ENCODE results near the gene WFS1.

Gene WFS1

DNA sequence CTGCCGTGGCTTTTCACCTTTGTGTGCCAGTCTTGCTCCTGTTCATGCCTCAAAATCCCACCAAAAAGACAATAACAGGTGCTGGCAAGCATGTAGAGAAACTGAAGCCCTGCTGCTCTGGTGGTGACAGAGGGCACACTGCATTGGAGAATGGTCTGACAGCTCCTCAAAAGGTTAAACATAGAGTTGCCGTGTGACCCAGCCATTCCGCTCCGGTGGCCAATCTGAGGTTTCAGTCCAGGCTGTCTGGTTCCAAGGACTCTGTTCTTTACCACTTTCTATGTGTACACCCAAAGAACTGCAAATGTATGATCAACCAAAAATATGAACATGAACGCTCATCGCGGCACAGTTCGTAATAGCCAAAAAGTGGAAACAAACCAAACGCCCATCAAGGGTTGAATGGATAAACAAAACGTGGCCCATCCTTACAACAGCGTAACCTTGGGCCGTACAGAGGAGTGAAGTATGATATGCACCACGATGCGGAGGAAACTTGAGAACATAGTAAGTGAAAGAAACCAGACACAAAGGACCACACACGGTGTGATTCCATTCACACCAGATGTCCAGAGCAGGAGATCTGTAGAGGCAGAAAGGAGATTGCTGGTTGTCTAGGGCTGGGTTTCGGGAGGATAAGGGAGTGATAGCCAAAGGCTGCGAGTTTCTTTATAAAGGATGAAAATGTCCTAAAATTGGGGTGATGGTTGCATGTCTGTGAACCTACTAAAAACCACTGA lies 33.6 kb upstream of the WFS1 start:
- DNase-seq, result no peak

DNA sequence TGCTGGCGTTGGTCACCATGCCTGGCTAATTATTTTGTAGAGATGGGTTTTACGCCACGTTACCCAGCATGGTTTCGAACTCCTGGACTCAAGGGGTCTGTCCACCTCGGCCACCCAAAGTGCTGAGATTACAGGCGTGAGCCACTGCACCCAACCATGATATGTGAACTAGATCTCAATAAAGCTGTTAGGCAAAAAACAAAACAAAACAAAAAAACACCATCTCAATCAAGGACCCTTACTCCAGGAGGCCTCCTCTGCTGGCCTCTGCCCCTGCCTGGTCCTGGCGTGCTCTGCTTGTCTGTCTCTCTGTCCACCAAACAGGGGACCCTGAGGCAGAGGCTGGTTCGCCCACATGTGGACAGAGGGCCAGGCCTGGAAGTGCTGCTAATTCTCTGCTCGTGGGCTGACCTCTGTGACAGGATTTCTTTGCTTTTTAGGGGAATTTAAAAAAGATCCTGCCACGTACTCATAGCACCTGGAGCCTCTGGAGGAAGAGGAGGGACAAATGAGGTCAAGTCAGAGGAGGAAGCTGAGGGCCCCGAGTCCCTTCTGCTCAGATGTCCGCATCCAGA lies 32.7 kb upstream of the WFS1 start:
- DNase-seq, result no peak

DNA sequence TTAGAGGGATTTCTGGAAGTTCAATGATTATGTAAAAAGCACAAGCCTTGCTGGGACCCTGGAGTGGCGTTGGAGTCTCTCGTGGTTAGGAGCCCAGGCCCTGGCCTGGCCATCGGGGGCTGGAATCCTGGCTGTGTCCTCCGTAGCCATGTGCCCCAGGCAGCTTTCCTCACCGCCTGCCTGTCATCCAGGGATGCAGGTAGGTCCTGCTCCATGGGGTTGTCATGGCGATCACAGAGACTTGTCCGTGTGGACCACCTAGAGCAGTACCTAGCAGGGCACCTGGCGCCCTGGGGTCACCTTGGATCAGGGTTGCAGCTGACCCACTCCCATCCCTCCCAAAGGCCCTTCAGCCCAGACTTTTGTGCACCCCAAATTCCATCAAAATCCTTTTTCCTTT lies 30.2 kb upstream of the WFS1 start:
- no peak for DNase-seq

DNA sequence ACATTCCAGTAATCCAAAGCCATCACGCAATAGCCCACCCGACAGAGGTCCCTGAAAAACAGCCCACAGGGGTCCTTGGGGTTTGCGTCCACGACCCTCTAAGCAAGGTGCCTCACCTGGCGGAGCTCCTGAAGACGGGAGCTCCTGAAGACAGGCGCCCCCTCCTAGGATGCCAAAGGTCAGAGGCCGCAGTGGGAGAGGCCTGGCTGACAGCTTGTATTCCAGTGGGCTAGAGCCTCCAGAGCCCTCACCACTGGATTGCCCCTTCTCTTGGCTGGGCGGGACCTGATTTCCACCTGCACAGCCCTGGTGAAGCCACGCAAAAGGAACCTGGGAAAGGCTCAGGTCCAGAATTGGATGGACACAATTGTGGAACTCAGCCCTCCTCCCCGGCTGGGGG lies 29.7 kb upstream of the WFS1 start:
- no peak for DNase-seq

DNA sequence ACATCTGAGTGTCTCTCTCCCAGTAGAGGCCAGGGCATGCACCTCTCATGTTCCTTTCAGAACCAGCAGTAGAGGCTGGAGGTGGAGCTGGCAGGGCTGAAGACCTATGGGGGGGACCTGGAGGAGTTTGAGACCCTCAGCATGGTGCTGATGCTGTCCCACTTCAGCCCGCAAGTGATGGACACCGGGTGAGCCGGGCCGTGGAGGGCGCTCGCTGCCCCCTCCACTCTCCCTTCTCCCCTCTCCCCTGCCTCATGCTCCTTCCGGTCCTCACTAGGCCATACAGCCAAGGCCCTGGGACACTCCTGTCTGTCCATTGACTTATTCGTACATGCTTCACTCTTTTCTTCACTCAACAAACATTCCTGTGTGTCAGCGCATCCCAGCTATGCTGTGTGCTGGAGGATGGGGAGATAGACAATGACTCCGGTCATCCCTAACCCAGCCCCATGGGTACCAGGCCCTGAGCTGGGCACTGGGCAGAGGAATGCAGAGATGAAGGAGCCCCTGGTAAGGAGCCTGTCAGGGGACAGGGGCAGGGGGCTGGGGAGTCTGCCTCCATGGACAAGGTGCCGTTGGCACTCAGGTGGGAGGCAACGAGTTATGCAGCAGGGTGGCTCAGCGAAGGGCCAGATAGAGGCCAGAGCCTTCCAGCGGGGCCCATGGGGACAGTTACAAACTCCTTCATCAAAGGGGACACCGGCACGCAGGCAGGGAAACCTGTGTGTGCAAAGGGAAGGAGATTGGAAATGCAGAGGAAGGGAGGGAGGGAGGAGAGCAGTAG lies 28.4 kb upstream of the WFS1 start:
- no peak for DNase-seq

DNA sequence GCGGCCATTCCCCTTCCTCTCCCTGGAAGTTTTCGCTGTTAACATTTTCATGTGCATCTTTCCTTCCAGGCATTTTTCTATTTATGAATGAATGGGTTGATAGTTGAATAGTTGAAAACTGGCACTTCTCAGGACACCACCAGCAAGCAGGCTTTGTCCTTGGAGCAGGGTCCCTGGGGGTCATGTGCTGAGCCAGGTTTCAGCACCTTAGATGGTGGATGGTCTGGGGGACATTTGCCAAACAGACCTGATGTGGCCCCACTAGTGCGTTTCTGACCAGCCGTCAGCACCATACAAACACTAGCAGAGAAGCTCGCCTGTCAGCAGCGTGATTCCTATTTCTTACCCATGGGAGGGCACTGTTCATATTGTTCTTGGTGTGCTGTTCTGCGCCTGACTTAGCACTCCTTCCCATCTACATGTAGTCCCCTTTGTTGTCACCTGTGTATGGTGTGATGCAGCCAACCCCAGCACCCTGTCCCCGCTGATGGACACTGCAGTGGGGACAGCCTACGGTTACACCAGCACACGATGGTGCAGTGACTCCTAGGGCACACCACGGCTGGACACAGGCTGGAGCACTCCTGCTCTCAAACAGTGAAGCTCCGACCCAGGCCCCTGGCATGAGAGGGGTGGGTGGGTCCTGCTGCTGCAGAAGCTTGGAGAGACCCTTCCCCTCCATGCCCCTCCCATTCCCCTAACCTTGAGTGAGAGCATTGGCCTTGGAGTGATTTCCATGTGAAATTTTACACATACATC lies 27.2 kb upstream of the WFS1 start:
- no peak for DNase-seq

DNA sequence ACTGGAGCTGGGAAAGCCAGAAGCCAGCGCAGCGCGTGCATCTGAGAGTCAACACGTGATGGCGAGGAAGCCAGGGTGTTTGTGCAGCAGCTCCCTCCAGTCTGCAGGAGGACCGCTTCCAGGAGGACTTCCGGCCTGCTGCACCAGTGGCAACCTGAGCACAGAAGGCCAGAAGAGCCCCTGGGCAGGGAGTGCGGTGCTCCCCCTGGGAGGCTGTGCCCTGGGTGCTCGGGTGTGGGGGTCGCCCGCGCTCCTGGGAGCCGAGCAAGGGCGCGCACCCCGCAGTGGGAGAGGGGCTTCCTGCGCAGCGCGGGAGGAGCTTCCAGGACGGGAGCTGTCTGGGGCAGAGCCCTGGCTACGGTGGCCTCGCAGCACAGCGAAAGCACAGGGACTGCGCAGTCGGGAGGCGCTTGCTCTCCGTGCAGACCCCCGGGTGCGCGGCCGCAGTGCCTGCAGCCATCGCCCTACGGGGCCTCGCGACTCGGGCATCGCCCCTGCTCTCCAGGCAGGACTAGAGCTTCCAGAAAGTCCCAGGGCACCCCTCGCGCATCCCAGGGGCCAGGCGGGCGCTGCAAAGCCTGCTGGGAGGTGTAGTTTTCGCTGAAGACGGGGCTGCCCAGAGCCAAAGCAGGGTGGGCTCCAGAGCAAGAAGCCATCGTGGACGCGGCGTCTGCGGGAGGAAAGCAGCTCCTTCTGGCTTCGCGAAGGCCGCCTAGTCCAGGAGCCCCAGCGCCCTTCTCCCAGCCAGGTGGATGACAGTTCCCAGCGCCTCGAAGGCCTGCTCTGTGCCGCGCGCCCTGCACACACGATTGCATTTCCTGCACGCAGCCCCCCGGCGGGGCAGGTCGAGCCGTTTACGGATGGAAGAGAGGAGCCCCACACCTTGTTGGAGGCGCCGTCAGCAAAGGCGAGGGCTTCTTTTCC lies 24.1 kb upstream of the WFS1 start:
- DNase-seq, result no peak

DNA sequence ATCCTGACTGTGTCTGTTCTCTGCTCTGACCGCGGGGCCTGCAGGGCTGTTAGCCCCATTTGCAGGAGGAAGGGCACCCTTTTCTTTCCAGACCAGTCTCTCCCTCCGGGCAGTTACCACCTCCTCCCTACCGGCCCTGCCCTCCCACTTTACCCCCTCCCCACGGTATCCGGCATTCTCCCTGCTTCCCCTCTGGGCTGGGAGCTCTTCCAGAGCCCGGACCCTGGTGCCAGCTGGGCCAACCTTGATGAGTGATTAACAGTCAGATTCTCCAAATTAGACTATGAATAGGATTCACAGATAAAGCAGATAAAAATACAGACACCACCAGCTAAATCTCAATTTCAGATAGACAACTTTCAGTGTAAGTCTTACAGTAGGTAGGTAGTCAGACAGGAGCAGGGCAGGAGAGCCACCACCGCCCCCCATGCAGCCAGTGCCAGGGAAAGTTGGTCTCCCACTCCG lies 23.4 kb upstream of the WFS1 start:
- DNase-seq, result no peak

DNA sequence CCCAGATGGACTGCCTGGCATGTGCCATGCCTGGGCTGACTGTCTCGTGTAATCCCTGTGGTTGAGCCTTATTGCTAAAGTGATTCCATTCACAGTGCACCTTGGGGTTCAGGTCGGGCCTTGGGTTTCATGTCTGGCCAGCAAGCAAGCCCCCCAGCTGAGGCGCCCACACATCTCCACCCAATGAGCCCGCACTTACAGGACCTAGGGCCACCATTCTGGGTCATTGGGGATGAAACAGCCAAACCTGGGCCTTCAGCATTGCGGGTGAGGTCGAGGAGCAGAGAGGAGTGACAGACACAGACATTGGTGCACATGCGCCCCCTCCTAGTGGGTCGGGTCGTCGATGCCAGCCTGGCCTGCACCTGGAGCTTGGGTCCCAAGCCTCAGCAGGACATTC lies 21.3 kb upstream of the WFS1 start:
- no peak for DNase-seq

DNA sequence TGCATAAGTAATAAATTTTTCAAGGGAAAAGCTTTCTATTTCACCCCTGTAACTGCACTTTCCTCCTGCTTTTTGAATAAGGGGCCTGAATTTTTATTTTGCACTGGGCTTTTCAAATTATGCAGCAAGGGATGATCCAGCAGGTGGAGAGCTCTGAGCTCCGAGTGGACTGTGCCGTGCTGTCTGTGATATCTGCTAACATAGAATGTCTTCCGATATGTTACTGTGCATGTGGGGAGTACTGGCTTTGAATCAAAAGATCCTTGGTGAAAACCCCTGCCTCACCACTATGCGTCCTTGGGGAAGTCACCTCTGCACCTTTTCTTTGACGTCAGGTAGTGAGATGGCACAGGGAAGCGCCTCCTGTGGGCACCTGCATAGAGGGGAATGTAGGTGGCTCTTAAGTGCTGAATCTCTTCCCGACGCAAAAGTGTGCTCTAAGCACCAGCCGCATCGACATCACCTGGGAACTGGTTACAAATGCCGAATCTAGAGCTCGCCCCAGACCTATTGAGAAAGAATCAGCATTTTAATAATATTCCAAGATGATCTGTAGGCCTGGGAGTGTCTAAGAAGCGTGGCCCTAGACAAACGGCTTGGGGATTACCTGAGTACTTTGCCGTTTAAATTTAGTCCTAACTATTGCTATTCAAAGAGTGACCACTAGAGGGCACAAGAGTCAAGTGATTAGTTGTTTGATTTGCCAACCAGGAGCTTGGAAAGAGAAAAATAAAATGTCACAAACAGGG lies 19.2 kb upstream of the WFS1 start:
- peak; percentile 40 for DNase-seq

DNA sequence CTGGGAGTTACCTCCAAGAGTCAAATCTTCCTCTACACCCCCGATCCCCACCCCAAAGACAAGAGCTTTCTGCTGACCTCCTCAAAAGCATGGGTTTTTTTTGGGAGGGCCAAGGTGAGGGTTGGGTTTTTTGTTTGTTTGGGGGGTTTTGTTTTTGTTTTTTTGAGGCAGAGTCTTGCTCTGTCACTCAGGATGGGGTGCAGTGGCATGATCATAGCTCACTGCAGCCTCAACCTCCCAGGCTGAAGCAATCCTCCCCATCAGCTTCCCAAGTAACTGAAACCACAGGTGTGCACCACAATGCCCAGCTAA lies 18.7 kb upstream of the WFS1 start:
- DNase-seq, result no peak

DNA sequence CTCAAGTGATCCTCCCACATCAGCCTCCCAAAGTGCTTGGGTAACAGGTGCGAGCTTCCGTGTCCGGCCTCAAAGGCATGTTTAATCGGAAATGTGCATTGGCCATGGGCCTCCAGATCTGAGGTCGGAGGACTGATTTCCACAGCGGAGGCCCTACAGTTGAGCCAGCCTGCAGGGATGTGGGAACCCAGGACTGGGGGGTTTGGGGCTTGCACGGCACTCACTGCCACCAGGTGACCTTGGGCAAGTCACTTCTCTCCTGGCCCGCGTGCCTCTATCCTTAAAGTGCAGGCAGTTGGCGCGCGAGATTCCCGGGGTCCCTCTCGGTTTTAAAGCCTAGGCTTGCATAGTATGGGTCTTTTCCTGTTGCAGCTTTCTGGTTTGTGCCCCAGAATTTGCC lies 18.3 kb upstream of the WFS1 start:
- DNase-seq, result no peak

DNA sequence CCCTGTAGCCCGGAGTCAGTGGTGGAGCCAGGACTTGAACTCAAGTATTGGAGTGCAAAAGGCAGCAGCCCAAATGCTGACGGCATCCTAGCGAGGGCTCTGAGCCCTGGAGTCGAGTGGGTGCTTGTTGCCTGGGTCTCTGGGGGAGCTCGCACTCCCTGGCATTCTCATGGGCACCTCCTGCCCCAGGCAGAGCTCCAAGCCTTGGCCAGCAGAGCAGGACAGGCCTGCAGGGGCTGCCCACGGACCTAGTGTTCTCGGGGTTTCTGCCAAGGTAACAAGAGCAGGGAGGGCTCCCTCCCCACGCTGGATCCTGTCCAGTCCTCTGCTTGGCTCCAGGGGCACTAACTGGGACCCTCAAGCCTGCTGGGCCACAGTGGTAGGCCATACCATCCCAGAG lies 17.6 kb upstream of the WFS1 start:
- no peak for DNase-seq

DNA sequence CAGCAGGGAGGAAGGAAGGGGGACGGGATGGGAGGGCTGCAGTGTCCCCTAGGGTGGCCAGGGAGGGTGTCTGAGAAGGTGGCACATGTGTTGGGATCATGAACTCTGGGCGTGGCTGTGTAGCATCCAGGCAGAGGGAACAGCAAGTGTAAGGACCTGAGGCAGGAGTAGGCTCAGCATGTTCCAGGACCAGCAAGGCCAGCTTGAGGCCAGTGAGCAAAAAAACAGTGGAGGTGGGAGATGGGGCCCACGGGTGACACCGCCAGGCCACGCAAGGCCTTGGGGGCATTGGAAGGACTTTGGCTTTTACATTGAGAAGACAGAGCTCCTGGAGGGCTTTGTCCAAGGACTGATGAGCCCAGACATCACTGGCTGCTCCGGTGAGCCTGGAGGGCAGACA lies 16.5 kb upstream of the WFS1 start:
- DNase-seq, result no peak

DNA sequence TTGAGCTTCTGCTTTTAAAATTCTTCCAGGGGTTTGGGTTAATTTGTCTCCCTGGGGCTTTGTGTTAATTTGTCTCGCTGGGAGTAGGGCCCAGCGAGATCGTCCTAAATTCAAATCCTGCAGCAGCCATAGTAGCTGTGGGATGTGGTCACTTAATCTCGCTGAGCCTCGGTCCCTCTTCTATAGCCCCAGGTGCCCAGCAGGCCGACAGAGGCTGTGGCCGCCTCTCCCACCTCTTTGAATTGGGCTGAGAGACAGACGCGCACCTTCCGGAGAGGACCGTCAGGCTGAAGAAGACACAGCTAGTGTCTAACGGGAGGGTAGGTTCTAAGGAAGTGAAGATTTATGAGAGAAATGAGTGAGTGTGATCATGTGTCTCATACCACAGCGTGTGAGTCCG lies 15.7 kb upstream of the WFS1 start:
- no peak for DNase-seq

DNA sequence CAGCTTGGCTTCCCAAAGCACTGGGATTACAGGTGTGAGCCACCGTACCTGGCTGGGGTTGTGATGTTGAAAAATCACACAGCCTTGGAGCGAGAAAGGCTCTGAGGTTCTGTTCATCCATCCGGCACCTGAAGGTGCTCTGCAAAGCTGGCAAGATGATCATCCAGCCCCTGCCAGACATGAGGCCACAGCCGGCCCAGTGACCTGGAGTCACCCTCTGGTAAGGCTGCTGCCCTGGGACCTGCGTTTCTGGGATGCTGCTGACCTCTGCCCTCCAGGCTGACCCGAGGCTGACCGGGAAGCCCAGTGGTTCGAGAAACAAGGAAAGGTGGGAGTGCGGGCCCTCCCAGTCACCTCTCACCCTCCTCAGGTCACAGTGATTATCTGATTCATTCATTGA lies 13.5 kb upstream of the WFS1 start:
- no peak for DNase-seq

DNA sequence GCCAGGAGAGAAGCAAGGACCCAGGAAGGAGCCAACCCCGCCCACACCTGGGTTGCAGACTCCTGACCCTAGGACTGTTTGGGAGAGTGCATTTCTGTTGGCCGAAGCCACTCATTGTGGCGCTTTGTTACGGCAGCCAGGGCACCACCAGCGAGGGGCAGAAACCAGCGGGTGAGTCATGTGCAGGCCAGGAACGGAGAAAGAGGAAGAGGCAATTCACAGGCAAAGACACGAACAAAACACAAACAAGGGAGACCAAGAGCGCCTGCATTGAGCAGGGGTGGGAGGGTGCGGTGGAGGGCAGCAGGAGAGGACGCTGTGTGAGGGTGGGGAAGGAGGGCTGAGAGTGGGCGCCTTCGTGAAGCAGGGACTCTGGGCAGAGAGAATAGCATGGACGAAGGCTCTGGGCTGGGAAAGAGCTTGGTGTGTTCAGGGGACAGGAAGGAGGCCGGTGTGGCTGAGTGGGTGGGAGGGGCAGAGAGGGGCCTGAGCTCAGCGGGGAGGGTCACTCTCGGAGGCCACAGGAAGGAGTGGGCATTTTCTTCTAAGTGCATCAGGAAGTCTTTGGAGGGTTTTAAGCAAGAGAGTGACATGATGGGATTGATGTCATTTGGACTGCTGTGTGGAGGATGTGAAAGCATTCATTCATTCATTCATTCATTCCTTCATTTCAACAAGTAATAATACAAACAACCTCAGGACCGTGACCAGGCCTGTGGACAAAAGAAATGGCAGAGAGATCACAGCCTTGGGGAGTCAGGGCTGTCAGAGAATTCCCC lies 12.2 kb upstream of the WFS1 start:
- DNase-seq, result no peak

DNA sequence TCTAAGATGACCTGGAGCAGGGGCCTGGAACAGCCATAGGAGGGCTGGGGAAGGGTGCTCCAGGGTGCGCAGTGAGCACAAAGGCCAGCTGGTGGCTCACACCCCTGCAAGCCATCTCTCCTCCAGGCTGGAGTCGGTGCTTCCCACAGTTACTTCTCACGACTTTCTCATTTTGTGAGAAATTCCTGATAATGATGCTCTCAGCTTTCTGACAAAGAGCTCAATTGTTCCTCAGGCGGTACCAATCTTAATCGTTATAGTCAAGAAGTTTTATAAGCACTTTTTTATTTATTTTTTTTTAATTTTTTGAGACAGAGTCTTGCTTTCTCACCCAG lies 11.7 kb upstream of the WFS1 start:
- no peak for DNase-seq

DNA sequence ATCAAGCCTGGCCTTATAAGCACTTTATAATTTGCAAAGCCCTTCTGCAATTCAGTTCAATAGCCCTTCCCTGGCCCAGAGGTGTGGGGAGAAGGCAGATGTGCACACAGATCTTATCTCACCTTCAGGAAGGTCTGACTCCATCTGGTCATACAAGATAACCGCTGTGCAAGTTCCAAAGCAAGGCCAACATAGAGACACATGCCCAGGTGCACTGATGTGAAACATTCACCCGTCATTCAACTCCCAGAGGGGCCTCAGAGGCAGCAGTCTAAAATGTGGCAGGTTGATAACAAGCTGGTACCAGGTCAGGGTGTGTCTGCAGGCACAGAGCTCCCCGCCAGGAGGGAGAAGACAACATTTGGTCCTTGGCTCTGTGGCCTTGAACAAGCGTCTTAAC lies 10.9 kb upstream of the WFS1 start:
- DNase-seq, result no peak

DNA sequence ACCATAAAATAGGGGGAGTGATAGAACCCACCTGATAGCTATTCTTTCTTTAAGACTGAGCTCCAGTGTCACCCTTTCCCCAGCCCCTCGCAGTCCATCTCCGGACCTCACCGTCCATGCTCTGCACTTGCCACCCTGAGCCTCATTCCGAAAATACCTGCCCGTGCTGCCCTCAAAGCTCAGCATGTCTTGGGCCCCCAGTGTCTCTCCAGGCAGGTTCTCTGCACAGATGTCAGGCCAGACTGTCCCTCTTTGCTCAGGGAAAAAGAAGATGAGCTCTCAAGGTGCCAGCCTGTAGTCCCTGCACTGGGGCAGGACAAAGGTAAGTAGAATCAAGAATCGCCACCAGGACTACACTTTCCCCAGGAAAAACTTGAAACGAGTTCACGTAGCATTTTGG lies 9.8 kb upstream of the WFS1 start:
- no peak for DNase-seq

DNA sequence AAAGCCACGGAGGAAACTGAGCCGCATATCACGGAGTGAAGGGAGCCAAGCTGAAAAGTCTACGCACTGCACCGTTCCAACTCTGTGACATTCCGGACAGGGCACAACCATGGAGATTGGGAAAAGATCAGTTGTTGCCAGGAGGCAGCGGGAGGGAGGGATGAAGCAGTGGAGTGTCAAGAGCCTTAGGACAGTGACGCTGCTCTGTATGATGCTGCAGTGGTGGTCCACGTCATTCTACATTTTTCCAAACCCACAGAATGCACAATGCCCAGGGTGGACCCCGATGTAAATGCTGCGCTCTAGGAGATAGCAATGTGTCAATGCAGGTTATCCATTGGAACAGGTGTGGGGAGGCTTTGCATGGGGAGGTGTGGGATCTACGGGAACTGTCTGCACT lies 7.5 kb upstream of the WFS1 start:
- no peak for DNase-seq

Measured in NCI-H1436 (cell line).